KMS-11 (cell line): Measurements from ENCODE around the gene ART5.
"Not testable (repeated sequence)": the region's sequence is repeated elsewhere in the genome, so short reads cannot be mapped to it uniquely, and the experiment has no call there.

Experiments
- H2AFZ ChIP-seq: fragments of 200-600 bp; sonication (generic); 2 replicates; pipeline ENCODE4 v1.6.1; 2016; ENCODE audit warnings: antibody characterized with exemption, mixed run types, low read depth
- H3K27ac ChIP-seq: fragments of 200-600 bp; sonication (generic); 2 replicates; pipeline ENCODE4 v1.6.1; 2016; ENCODE audit warnings: mild to moderate bottlenecking, mixed run types
- H3K27me3 ChIP-seq: fragments of 200-600 bp; sonication (generic); 2 replicates; pipeline ENCODE4 v1.6.1; 2017; ENCODE audit warnings: mild to moderate bottlenecking, low read depth, mixed run types, moderate library complexity; ENCODE audit not compliant: insufficient read depth
- H3K36me3 ChIP-seq: fragments of 200-600 bp; sonication (generic); 2 replicates; pipeline ENCODE4 v1.6.1; 2017; ENCODE audit warnings: mild to moderate bottlenecking, mixed run types; ENCODE audit not compliant: insufficient read depth
- H3K4me1 ChIP-seq: fragments of 200-600 bp; sonication (generic); 2 replicates; pipeline ENCODE4 v1.6.1; 2016; ENCODE audit warnings: mild to moderate bottlenecking, low read depth, mixed run types; ENCODE audit not compliant: poor library complexity, severe bottlenecking
- H3K4me2 ChIP-seq: fragments of 200-600 bp; sonication (generic); 2 replicates; pipeline ENCODE4 v1.7.0; 2016; ENCODE audit warnings: mild to moderate bottlenecking, mixed run types
- H3K4me3 ChIP-seq: fragments of 200-600 bp; sonication (generic); IDR thresholded peaks from 2 replicates; pipeline ENCODE4 v1.6.1; 2017; ENCODE audit warnings: low read depth, low read length, mixed read lengths; ENCODE audit not compliant: insufficient read depth
- H3K79me2 ChIP-seq: fragments of 200-600 bp; sonication (generic); 2 replicates; pipeline ENCODE4 v1.6.1; 2016; ENCODE audit warnings: low read depth, mixed run types; ENCODE audit not compliant: insufficient read depth
- H3K9ac ChIP-seq: fragments of 200-600 bp; sonication (generic); 2 replicates; pipeline ENCODE4 v1.6.1; 2016; ENCODE audit warnings: mild to moderate bottlenecking, mixed run types
- H4K20me1 ChIP-seq: fragments of 200-600 bp; sonication (generic); 2 replicates; pipeline ENCODE4 v1.6.1; 2016; ENCODE audit warnings: mild to moderate bottlenecking, mixed run types; ENCODE audit not compliant: insufficient read depth

Gene ART5

DNA sequence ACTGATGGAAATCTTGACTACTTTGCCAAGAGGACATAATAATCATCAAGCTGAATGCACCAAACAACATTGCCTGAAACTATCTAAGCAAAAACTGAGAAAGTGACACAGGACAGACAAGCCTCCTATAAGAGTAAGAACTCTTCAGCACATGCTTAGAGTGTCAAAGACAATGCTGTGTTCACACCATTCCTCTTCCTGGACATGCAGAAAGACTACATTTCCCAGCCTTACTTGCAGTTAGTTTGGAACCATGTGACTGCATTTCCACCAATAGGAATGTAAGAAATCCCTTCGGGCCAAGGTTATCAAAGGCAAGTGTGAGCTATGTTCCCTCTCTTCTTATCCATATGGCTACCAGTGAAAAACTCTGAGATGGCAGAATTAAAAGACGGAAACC lies 51.6 kb downstream of the ART5 start:
- not testable (repeated sequence) for H3K79me2 ChIP-seq, H3K36me3 ChIP-seq, H3K27ac ChIP-seq, H2AFZ ChIP-seq, H4K20me1 ChIP-seq, H3K27me3 ChIP-seq, H3K4me2 ChIP-seq, H3K4me3 ChIP-seq, H3K9ac ChIP-seq, H3K4me1 ChIP-seq

DNA sequence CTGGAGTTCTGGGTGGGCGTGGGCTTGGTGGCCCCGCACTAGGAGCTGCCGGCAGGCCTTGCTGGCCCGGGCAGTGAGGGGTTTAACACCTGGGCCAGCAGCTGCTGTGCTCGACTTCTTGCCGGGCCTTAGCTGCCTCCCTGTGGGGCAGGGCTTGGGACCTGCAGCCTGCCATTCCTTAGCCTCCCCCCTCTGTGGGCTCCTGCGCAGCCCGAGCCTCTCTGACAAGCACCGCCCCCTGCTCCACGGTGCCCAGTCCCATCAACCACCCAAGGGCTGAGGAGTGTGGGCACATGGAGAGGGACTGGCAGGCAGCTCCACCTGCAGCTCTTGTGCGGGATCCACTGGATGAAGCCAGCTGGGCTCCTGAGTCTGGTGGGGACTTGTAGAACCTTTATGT lies 53.0 kb downstream of the ART5 start:
- not testable (repeated sequence) for H4K20me1 ChIP-seq, H3K27ac ChIP-seq, H3K4me3 ChIP-seq, H3K4me2 ChIP-seq, H3K79me2 ChIP-seq, H3K9ac ChIP-seq, H3K4me1 ChIP-seq, H3K36me3 ChIP-seq, H3K27me3 ChIP-seq, H2AFZ ChIP-seq
